Astrocyte of the spinal cord (primary cell): ENCODE data around the gene TMEM132C.

Experiments used
- DNase-seq: peaks from one replicate; pipeline ENCODE4 v3.0.0; 2011; ENCODE audit warnings: low read depth, low spot score
- H3K4me3 ChIP-seq: 2 replicates; pipeline ENCODE4 v1.5.1; 2011; ENCODE audit warnings: low read depth, mild to moderate bottlenecking, low read length, moderate library complexity
- in situ Hi-C: cut with HindIII; loops from 2 replicates; pipeline ENCODE4 v1.10.0; 2017; ENCODE audit warnings: low sequenced_read_pairs
- TF ChIP-seq, protein P1 (sequence below): IDR thresholded peaks from 2 replicates; pipeline ENCODE4 v1.5.1; 2012; ENCODE audit warnings: low read depth, mild to moderate bottlenecking, low read length, inconsistent platforms

TMEM132C gene

GRCh38 chr12:128423205-128423604, 156.2 kb downstream of the TMEM132C start:
- no peak for DNase-seq
- TF ChIP-seq, protein P1, sequence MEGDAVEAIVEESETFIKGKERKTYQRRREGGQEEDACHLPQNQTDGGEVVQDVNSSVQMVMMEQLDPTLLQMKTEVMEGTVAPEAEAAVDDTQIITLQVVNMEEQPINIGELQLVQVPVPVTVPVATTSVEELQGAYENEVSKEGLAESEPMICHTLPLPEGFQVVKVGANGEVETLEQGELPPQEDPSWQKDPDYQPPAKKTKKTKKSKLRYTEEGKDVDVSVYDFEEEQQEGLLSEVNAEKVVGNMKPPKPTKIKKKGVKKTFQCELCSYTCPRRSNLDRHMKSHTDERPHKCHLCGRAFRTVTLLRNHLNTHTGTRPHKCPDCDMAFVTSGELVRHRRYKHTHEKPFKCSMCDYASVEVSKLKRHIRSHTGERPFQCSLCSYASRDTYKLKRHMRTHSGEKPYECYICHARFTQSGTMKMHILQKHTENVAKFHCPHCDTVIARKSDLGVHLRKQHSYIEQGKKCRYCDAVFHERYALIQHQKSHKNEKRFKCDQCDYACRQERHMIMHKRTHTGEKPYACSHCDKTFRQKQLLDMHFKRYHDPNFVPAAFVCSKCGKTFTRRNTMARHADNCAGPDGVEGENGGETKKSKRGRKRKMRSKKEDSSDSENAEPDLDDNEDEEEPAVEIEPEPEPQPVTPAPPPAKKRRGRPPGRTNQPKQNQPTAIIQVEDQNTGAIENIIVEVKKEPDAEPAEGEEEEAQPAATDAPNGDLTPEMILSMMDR = no peak
- in situ Hi-C loops = no loop called here
- no peak overlapping the region for H3K4me3 ChIP-seq

DNA sequence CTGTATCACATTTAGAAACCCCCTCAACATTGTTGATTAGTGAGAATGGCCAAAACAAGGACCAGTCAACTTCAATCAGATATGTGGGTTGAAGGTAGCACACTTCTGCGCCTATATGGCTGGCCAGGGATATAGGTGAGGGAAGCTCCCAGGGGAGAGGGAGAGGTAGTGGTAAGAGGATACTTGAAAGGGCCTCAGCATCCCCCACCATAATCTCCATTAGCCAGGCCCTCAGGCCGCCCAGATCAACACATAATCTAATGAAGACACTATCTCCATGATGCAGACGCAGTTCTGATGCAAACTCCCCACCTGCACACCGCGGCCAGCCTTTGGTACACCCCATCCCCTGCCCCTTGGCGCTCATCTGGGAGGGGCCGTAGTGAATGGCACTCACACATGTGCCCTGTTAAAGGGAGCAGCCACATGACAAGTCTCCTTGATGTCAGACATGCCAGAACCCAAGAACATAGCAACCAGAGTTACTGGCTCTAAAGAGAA, 158.0 kb downstream of the TMEM132C start:
- no peak for DNase-seq
- H3K4me3 ChIP-seq = no peak overlapping the region
- in situ Hi-C loops = no loop called here
- TF ChIP-seq, protein P1 = no peak

- no peak for DNase-seq
- TF ChIP-seq, protein P1 = no peak
- in situ Hi-C loops = no loop called here
- no peak overlapping the region for H3K4me3 ChIP-seq
These were observed 158.8 kb downstream of the TMEM132C start for GRCh38 chr12:128425666-128426331.

DNA sequence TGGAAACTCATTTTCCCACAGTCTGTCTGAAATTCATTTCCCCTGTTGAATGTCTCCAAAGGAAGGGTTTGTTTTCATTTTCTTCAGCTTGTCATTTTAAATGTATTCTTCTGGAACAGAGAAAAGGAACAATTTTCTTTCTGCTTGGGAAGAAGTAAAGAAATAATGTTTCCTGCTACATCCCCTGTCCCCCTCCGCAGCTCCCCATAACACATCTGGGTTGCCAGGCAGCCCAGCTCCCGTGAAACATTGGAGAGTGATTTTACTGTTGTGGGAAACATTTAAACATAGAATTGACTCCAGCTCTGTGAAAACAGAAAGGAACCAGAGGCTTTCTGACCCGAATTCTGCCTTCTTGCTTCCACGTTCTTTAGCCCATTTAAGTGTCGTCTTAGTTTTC, 159.5 kb downstream of the TMEM132C start:
- in situ Hi-C loops = no loop called here
- TF ChIP-seq, protein P1 = no peak
- no peak overlapping the region for H3K4me3 ChIP-seq
- no peak for DNase-seq

DNA sequence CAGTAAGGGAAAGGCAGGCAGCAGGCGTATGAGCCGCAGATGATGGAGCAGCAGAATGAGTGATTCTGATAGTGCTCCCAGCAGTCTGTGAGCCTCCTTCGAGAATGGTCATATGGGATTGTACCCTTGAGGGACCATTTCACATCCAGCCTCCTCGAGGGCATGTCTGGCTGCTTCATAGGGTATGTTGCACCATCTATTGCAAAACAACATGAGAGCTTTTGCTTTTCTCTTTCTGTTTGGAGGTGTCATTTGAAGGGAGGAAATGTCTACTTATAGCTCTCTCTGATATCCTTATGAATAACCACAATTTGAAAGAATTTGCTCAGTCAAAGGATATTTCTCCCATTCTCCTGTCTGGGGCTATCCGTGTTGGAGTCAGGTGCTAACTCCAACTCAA, 172.8 kb downstream of the TMEM132C start:
- in situ Hi-C loops = no loop called here
- TF ChIP-seq, protein P1 = no peak

DNA sequence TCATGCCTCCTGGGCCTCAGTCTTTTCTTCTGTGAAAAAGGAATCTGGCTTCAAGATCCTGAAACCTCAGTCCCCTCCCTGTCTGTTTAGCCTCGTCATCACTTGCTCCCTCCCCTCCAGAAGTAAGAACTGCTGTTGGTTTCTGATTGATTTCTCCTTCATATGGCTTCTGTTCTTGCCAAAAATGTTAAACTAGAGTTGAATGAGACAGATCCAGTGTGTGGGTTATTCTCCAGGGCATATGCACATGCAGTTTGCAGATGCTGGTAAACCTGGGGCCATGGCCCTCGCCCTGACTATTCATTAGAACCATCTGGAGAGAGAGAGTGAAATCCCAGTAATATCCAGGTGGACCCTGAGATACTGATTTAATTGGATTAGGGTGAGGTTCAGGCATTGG, 175.1 kb downstream of the TMEM132C start:
- DNase-seq = no peak
- no peak overlapping the region for H3K4me3 ChIP-seq
- in situ Hi-C loops = no loop called here
- TF ChIP-seq, protein P1 = no peak

More for the DNA sequence above, 172.8 kb downstream of the TMEM132C start:
- no peak for DNase-seq
- H3K4me3 ChIP-seq = no peak overlapping the region
